Smooth muscle cell (in vitro differentiated cells): ENCODE results near the gene CYTH3. TPM values are rescaled to one million over a fixed set of nuclear protein-coding genes. Genes with fewer than 3 reads are reported as not detected.
"Not testable (repeated sequence)": the region's sequence is repeated elsewhere in the genome, so short reads cannot be mapped to it uniquely, and the experiment has no call there.

Source experiments
- DNase-seq: peaks from one replicate; lab custom pipeline; 2025; ENCODE audit not compliant: unreplicated experiment; lab: John Stamatoyannopoulos, UW
- H2AFZ ChIP-seq: fragments of 200-600 bp; sonication (generic); 2 replicates; pipeline ENCODE4 v1.6.0; 2016; ENCODE audit warnings: antibody characterized with exemption, low read depth, mild to moderate bottlenecking
- H3F3A ChIP-seq: fragments of 200-600 bp; sonication (generic); 2 replicates; pipeline ENCODE4 v1.6.0; 2017; ENCODE audit warnings: antibody characterized with exemption, low read depth
- H3K27ac ChIP-seq: fragments of 200-600 bp; sonication (generic); 2 replicates; pipeline ENCODE4 v1.5.1; 2016; ENCODE audit warnings: low read depth, mild to moderate bottlenecking
- H3K27me3 ChIP-seq: fragments of 200-600 bp; sonication (generic); 2 replicates; pipeline ENCODE4 v1.6.1; 2016; ENCODE audit warnings: low read depth, mild to moderate bottlenecking
- H3K36me3 ChIP-seq: fragments of 200-600 bp; sonication (generic); 2 replicates; pipeline ENCODE4 v1.5.1; 2016; ENCODE audit warnings: low read depth
- H3K4me1 ChIP-seq: fragments of 200-600 bp; sonication (generic); 2 replicates; pipeline ENCODE4 v1.5.1; 2016; ENCODE audit warnings: low read depth
- H3K4me2 ChIP-seq: fragments of 200-600 bp; sonication (generic); 2 replicates; pipeline ENCODE4 v1.6.0; 2016; ENCODE audit warnings: mild to moderate bottlenecking
- H3K4me3 ChIP-seq: fragments of 200-600 bp; sonication (generic); 2 replicates; pipeline ENCODE4 v1.5.1; 2016; ENCODE audit warnings: mild to moderate bottlenecking
- H3K79me2 ChIP-seq: fragments of 200-600 bp; sonication (generic); 2 replicates; pipeline ENCODE4 v1.6.0; 2016; ENCODE audit warnings: low read depth, mild to moderate bottlenecking
- H3K9ac ChIP-seq: fragments of 200-600 bp; sonication (generic); 2 replicates; pipeline ENCODE4 v1.6.0; 2016; ENCODE audit warnings: low read depth
- H3K9me3 ChIP-seq: fragments of 200-600 bp; sonication (generic); replicated peaks from 2 replicates; pipeline ENCODE4 v1.5.1; 2016; ENCODE audit warnings: low read depth
- H4K20me1 ChIP-seq: fragments of 200-600 bp; sonication (generic); 2 replicates; pipeline ENCODE4 v1.6.0; 2016; ENCODE audit warnings: low read depth
- CTCF ChIP-seq: fragments of 200-600 bp; sonication (generic); IDR thresholded peaks from 2 replicates; pipeline ENCODE4 v1.5.1; 2017; ENCODE audit warnings: borderline replicate concordance, mild to moderate bottlenecking, antibody characterized with exemption; ENCODE audit not compliant: insufficient read depth, poor library complexity, severe bottlenecking
- WGBS: methylation state at CpG from one replicate; pipeline ENCODE4 v1.1.7; 2016; ENCODE audit warnings: low lambda C conversion rate; 5-methylcytosine and 5-hydroxymethylcytosine counted together
- polyA plus RNA-seq: library from polyadenylated mRNA; unstranded; fragments of >200 nt; fragmentation: Nextera tagmentation; extraction: Ambion mirVana; gene quantifications from 2 replicates; pipeline ENCODE4 v1.2.1, GENCODE V29; 2016
- total RNA-seq: library from RNA; depleted of rRNA; stranded (reverse); fragments of >200 nt; gene quantifications from 2 replicates; pipeline ENCODE4 v1.2.3, GENCODE V29; 2014

CYTH3 gene
- total and polyA plus RNA-seq, 2 experiments from 2014 or later: 7.6 to 11.4 TPM

- H3K4me1 ChIP-seq: no peaks in the 10 kb centered on the region
- no peaks in the 10 kb centered on the region for H3K79me2 ChIP-seq
- H2AFZ ChIP-seq: no peak overlapping the region
- H3K4me3 ChIP-seq: no peak overlapping the region
- no peaks in the 10 kb centered on the region for H3K27me3 ChIP-seq
- 89% methylated on average over 20 of the region's 20 CpGs for WGBS
- H3K4me2 ChIP-seq: no peak overlapping the region
- no peak for DNase-seq
- H3K36me3 ChIP-seq: no peaks in the 10 kb centered on the region
- no peaks in the 10 kb centered on the region for H3K9me3 ChIP-seq
- H3K27ac ChIP-seq: no peak overlapping the region
- no peaks in the 10 kb centered on the region for H3F3A ChIP-seq
- no peaks in the 10 kb centered on the region for H4K20me1 ChIP-seq
- TF ChIP-seq CTCF: no peak
- H3K9ac ChIP-seq: no peak overlapping the region
Observed at GRCh38 chr7:6284461-6285360, 12.3 kb upstream of the CYTH3 start.

GRCh38 chr7:6284055-6284400, 11.6 kb upstream of the CYTH3 start:
- Histone ChIP-seq H3K9ac (no peak overlapping the region), H3K36me3 (no peaks in the 10 kb centered on the region), H4K20me1 (no peaks in the 10 kb centered on the region), H3F3A (no peaks in the 10 kb centered on the region), H3K27me3 (no peaks in the 10 kb centered on the region), H3K4me3 (no peak overlapping the region), H3K4me2 (no peak overlapping the region), H3K9me3 (no peaks in the 10 kb centered on the region), H3K27ac (peak overlapping the region; percentile 88), H3K79me2 (no peaks in the 10 kb centered on the region), H2AFZ (no peak overlapping the region), H3K4me1 (no peaks in the 10 kb centered on the region)
- no peak for DNase-seq
- WGBS: 91% methylated on average over 7 of the region's 7 CpGs
- no peak for TF ChIP-seq CTCF

- not testable (repeated sequence) for H3K4me3 ChIP-seq, H3K9me3 ChIP-seq, H3K4me1 ChIP-seq, H3F3A ChIP-seq, H3K79me2 ChIP-seq, H3K36me3 ChIP-seq, DNase-seq, H4K20me1 ChIP-seq, H3K27me3 ChIP-seq
- peak overlapping the region; percentile 39 for H2AFZ ChIP-seq
- H3K27ac ChIP-seq: peak overlapping the region; percentile 88
- peak overlapping the region; percentile 32 for H3K4me2 ChIP-seq
- WGBS: 74% methylated on average over 9 of the region's 9 CpGs
- peak overlapping the region; percentile 67 for H3K9ac ChIP-seq
Observed at GRCh38 chr7:6283391-6284054, 11.1 kb upstream of the CYTH3 start.

- H3K27ac ChIP-seq: no peak overlapping the region
Observed at GRCh38 chr7:6279937-6280336, 7.5 kb upstream of the CYTH3 start.

More at GRCh38 chr7:6279937-6280336, 7.5 kb upstream of the CYTH3 start:
- Histone ChIP-seq H3F3A (no peaks in the 10 kb centered on the region), H3K4me1 (no peaks in the 10 kb centered on the region), H3K79me2 (no peaks in the 10 kb centered on the region), H3K9me3 (no peaks in the 10 kb centered on the region), H2AFZ (no peak overlapping the region), H4K20me1 (no peaks in the 10 kb centered on the region), H3K4me3 (no peak overlapping the region), H3K27me3 (no peaks in the 10 kb centered on the region), H3K36me3 (no peaks in the 10 kb centered on the region), H3K9ac (no peak overlapping the region), H3K4me2 (no peak overlapping the region)
- DNase-seq: no peak
- 98% methylated on average over 5 of the region's 5 CpGs for WGBS
- no peak for TF ChIP-seq CTCF
